Islet precursor cell (in vitro differentiated cells): Measurements from ENCODE around the gene OR51E1.

ENCODE experiments used
- DNase-seq: peaks from one replicate; pipeline ENCODE4 v3.0.0-alpha.2; 2018

Gene OR51E1

DNA sequence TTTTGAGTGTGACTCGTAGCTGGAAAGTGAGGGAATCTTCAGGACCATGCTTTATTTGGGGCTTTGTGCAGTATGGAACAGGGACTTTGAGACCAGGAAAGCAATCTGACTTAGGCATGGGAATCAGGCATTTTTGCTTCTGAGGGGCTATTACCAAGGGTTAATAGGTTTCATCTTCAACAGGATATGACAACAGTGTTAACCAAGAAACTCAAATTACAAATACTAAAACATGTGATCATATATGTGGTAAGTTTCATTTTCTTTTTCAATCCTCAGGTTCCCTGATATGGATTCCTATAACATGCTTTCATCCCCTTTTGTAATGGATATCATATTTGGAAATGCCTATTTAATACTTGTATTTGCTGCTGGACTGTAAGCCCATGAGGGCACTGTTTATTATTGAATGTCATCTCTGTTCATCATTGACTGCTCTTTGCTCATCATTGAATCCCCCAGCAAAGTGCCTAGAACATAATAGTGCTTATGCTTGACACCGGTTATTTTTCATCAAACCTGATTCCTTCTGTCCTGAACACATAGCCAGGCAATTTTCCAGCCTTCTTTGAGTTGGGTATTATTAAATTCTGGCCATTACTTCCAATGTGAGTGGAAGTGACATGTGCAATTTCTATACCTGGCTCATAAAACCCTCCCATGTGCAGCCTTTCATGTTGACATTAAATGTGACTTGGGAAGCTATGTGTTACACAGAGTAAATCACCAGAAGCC is 11.0 kb downstream of the OR51E1 start:
- DNase-seq: no peak

DNA sequence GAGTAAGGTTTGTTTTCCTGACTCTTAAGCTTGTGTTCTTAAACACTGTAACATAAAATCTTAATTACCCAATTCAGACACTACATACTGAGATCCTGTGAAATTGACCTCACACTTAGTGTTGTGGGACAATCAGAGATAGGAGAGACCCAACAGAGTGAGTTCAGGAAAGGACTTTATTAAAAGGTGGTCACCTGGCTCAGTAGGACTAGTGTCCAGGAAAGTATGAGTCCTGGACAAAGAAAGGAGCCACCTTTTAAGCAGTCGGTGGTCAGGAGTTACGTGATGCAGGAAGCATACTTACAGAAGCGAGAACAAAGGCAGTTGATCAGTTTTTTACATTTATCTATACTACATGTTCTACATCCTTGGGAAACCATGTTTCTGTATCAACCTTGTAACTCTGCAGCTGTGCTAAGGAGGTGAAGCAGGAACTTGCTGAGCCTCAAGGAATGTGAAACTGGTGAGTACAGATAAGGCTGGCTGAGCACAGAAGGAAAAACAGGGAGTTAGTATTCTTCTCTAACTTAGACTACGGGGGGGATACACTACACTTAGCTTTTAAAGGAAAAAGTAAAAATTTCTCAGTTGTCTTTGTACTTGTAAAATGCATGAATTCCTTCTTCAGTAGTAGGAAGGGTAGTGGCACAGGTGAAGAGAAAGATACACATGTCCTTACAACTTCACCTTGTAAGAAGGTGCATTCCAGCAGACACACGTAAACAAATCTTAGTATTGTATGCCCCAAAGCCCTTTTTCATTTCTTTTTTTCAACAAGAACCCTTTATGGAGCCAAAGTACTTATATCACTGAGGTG is 15.1 kb downstream of the OR51E1 start:
- DNase-seq: no peak

GRCh38 chr11:4662876-4663275 is 19.1 kb downstream of the OR51E1 start:
- DNase-seq: no peak

DNA sequence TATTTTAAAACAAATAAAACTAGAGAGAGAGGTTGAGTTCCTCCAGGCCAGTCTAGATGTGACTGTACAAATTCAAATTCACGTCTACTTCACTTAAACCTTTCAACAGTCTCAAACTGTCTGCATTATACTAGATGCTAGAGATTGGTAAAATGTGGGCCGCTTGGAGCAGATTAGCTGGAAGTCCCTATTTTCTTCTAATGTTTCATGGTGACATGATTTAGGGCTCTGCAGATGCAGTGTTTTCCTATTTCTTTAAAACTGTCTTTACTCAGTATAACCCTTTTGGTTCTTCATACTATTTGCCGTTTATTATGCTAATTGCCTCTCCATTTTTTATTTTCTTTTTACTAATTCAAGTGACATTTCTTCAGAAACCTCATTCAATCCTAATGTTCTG is 20.4 kb downstream of the OR51E1 start:
- no peak for DNase-seq

DNA sequence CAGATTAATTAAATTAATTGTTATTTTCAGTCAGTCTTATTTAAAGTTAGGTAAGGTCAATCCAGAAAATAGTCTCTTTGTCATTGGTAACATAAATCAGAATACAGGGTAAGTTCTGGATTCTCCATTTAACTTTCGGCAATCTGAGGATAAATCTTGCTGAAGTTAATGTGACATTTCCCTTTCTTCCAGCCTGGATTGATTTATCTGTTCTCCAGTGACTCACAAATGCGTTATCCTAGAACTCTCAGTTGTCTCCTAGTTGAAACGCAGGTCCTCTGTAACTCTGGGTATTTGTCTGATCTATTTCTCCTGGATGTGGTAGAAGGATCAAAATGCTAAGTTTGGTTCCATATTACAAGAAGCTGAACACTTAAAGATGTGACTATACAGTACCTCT is 21.0 kb downstream of the OR51E1 start:
- no peak for DNase-seq

DNA sequence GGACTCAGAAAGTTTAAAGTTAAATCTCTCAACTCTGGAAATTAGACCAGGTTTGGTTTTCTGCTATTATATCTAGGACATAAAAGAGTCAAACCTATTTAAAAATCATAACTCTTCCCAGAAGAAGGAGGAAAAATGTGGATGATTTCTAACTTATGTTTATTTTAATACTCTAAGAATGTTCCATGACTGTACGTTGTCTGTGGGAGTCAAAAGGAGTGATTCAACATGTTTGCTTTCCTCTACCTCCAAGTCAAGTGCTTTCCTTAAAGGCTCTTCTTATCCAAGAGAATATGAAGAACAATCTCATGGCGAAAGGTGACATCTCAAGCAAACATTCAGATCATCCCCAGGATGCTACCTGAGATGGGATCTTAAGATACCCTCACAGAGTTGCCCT is 21.6 kb downstream of the OR51E1 start:
- no peak for DNase-seq

DNA sequence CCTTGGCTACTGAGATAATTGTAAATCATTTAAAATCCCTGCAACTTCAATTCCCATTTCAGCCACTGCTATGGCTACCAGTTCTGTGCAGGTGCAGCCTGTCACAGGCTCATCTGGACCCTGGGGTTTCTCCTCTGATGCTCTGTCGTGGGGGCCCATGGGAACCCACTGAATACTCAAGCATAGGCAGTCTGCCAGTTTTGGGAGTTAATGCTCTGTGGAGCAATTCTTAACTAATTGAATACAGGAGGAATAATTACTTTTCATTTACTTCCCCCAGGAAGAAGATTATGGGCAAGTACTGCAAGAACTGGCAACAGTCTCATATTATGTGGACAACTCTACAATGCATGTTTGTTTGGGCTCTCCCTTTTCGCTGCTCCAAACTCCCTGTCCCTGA is 28.0 kb downstream of the OR51E1 start:
- no peak for DNase-seq

- no peak for DNase-seq
These were observed 28.7 kb downstream of the OR51E1 start for GRCh38 chr11:4672470-4672869.

- DNase-seq: no peak
These were observed 30.0 kb downstream of the OR51E1 start for GRCh38 chr11:4673781-4674180.

DNA sequence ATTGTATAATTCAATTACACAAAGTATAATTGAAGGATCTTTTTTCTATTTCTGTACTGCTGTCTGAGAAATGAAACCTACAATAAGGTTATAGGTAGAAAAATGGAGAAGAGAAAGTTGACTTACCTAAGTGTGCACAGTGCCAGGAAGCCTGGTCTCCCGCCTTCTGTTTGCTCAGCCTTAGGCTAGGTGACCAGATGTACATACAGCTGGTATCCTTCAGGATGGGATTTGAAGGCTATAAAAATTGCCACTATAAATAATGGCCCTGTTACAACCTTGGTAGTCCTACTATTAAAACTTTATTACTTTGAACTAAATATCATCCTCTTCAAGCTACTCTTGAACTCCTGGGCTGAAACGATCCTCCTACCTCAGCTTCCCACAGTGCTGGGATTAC is 34.2 kb downstream of the OR51E1 start:
- DNase-seq: no peak

GRCh38 chr11:4680341-4680740 is 36.6 kb downstream of the OR51E1 start:
- DNase-seq: no peak

DNA sequence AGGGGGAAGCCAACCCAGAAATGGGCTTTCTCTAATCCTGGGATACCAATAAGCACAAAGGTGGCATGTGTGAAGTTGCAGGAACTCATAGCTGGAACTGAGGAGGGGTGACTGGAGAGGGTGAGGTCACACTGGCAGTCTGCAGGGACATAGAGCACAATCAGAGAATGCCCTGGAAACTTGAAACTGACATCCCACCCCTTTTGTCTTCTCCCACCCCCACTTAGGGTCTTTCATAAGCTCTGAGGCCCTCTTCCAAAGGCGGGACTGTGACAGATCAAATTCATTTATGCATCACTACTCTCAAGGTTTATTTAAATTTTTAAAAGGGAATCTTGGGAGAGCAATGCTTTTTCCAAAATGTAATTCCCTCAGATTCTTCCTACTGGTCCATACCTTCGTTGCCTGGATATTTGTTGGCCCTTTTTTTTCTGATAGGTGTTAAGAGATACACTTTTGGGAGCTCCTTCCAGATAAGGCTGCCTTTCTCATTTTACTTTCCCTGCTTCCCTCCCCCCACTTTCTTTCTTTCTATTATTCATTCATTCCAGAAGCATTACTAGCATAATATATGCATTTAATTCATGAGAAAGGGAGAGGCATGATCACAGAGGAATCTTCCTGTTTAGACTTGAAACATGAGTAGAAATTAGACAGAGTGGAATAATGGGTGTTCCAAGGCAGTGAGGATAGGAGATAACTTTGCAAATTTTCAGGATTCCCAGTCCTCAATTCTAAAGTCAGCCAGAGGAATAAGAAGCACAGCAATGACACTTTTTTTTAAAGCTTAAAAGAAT is 39.0 kb downstream of the OR51E1 start:
- no peak for DNase-seq

- no peak for DNase-seq
These were observed 41.0 kb downstream of the OR51E1 start for GRCh38 chr11:4684631-4685285.

DNA sequence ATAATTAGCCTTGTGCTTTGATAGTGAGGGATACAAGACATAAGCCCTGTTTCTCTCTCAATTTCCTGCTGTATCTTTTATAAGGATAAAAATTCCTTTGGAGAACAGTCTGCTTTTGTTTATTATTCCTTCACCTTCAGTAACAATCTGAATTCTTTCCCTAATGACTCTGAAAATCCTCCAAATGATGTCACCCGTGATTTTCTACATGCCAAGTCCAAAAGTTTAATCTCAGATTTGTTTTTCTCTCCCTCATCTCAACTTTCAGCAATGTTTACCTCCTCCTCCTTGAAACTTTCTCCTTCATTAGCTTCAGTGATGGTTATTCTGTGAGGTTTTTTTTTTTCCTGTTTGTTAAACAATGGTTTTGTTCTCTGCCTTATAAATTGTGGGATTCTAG is 51.7 kb downstream of the OR51E1 start:
- no peak for DNase-seq

GRCh38 chr11:4697585-4697984 is 53.8 kb downstream of the OR51E1 start, which contains the start of gene OR51E2:
OR51E2 (minus strand) TSS chr11:4697853; CDS start chr11:4682711, 15,142 bp downstream.
- DNase-seq: peak; percentile 84

- DNase-seq: no peak
These were observed 56.1 kb downstream of the OR51E1 start for GRCh38 chr11:4699697-4700435.

- DNase-seq: no peak
These were observed 56.6 kb downstream of the OR51E1 start for GRCh38 chr11:4700436-4700820.

DNA sequence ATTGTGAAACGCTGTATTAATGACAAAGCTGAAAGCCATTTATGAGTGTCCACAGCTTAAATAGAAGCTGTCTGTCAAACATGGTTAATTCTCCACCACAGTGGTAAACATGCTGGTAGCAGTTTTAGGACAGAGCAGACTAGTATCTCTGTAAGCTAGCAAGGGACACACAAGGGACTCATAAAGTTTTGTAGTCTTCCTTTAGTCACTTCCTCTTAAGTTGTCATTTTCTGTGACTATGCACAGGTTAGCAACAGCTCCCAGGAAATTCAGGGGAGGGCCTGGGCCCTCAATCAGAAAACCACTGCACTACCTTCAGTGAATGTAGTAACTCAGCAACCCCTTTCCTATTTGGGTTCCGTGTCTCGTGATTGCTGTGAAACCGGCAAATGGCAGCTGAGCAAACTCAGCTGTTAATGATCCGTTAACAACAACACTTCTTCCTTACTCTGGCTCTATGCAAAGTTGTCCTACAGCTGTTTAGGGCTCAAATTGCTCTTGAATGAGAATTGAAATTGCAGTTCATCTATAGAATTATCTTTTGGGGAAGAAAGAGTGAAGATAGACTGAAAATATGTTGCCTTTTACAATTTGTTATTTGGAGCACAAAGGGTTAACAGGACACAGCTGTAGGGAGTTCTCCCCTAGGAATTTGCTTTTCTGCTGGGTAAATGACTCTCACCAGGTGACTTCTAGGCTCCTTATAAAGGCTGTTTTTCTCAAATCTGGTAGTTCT is 60.4 kb downstream of the OR51E1 start, which contains the start of gene MMP26:
Gene MMP26, plus strand, starts transcription at position 731 of the 736 bp plus-strand sequence.
- DNase-seq: no peak

- no peak for DNase-seq
These were observed 61.1 kb downstream of the OR51E1 start for GRCh38 chr11:4704790-4705334.
